Measurements from ENCODE around the gene ZPBP2.
"Not testable (repeated sequence)": the region's sequence is repeated elsewhere in the genome, so short reads cannot be mapped to it uniquely, and the experiment has no call there.

Gene ZPBP2

GRCh38 chr17:39855911-39856649, 11.9 kb upstream of the ZPBP2 start:
- not testable (repeated sequence) for DNase-seq

- no peak for DNase-seq
These were observed 6.8 kb upstream of the ZPBP2 start for GRCh38 chr17:39861235-39861634.

GRCh38 chr17:39863244-39863917, 4.6 kb upstream of the ZPBP2 start:
- DNase-seq: no peak

DNA sequence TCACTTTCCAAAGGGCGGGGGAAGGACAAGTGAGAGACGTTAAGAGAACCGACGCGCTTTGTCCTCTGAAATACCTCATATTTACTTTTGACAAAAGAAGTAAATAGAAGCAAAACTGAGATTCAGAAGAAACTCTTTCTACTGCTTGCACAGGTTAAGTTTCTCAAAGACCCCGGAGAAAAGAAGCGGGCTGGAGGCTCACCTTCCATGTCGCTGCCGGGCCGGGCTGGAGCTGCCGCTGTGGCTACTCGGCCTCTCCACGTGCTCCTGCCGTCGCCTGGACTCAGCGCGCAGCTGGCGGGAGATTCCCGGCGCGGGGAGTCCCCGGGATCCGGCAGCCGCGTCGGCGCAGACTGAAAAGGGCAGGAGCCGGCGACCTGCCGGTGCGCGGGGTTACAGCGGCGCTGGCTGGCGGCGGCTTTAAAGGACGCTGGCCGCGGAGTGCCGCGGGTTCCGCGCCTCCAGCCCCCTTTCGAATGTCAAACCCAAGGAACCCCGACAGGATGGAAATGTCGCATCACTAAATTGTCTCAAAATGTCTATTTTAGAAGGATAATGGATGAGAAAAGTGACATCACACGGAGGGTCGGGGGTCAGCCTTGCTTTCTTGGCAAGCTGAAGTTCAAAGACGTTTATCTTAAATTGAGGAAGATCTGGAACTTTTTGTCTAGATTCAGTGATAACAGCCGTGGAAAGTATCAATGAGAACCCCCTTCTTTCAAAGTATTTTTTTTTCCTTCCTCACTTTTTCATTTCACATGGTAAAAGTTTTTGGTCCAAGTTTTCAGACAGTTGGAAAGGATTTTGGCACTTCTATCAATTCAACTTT, 3.9 kb upstream of the ZPBP2 start, which contains the start of gene IKZF3:
Gene IKZF3, minus strand, starts transcription at position 395 of the 829 bp plus-strand sequence. Its CDS starts 186 bp downstream, at position 209.
- peak; percentile 15 for DNase-seq

GRCh38 chr17:39866013-39866730, 1.8 kb upstream of the ZPBP2 start:
- DNase-seq: no peak

GRCh38 chr17:39867084-39867879, 720 bp upstream of the ZPBP2 start:
- DNase-seq: no peak

- no peak for DNase-seq
These were observed 546 bp downstream of the ZPBP2 start for GRCh38 chr17:39868554-39868942.

GRCh38 chr17:39870776-39871175, 2.8 kb downstream of the ZPBP2 start:
- no peak for DNase-seq

DNA sequence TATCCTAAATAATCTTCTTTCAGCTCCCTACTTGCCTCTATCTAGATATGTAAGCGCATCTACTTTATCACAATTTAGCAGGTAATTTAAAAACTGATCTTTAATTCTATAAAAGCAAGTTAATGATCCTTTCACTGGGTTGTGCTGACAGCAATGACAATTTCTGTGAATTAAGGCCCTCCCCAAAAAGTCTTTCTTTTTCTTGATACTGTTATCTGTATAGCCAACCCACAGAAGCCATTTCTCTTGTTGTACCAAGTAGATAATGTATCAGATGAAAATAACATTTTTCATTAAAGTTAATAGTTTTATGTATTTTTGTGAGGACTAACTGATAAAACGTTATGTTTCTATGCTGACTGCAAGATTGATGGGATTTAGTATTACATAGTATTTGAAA, 3.8 kb downstream of the ZPBP2 start:
- DNase-seq: no peak

DNA sequence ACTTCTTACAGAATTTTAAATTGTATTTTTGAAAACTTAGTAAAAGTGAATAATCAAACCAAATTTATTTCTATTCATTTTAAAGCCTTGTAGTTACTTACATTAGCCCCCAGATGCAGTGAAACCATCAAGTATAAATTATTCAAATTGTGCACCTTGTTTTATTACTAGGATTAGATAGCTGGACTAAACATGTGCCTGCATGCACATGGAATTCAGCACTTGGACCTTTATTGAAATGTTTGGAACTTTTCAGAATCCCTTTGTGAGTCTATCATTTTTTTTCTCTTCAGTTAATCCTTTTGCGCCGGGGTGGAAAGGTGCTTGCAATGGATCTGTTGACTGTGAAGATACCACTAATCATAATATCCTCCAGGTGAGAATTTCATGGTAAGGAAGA, 4.7 kb downstream of the ZPBP2 start:
- DNase-seq: no peak

DNA sequence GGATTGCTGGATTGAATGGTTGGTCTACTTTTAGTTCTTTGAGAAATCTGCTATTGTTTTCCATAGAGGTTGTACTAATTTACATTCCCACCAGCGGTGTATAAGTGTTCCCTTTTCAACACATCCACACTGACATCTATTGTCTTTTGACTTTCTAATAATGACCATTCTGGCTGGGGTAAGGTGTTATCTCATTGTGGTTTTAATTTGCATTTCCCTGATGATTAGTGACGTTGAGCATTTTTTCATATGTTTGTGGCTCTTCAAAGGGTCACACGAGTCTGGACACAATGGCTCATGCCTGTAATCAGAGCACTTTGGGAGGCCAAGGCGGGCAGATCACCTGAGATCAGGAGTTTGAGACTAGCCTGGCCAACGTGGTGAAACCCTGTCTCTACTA, 18.1 kb downstream of the ZPBP2 start:
- DNase-seq: not testable (repeated sequence)

GRCh38 chr17:39887078-39887477, 19.1 kb downstream of the ZPBP2 start:
- DNase-seq: no peak

GRCh38 chr17:39889200-39889599, 21.2 kb downstream of the ZPBP2 start:
- DNase-seq: no peak

DNA sequence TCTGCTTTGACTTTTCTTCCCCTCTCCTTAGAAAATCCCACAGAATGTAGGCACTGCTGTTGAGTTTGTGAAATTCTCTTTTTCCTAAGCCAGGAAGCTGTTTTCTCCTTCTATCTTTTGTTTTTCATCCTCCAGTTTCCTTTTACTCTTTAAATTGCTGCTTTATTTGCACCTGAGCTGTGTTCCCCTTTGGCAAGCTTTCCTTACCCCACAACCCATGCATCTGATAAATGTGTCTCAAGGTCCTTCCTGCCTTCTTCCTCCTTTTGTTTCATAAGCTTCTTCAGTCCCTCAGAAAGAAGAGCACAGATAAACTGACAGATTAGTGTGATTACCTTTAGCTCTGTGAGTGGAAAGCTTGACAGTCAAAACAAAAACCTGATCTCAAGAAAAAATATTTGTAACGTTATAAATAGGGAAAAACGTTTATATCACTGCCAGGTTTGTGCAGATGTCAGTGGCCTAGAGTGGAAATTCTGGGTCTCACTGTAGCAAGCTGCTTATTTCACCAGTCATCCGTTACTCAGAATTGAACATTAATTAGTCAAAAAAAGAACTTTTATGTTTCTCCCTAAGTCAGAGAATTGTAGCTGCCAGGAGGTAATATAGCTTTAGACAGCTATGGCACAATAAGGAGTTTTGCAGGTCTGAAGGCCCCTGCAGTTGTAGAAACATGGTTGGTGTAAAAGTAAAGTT, 26.8 kb downstream of the ZPBP2 start:
- DNase-seq: no peak

GRCh38 chr17:39898088-39898487, 30.1 kb downstream of the ZPBP2 start:
- no peak for DNase-seq

- no peak for DNase-seq
These were observed 31.2 kb downstream of the ZPBP2 start for GRCh38 chr17:39899215-39899614.

- DNase-seq: not testable (repeated sequence)
These were observed 34.0 kb downstream of the ZPBP2 start for GRCh38 chr17:39902027-39902426.

- peak; percentile 56 for DNase-seq
These were observed 35.3 kb downstream of the ZPBP2 start for GRCh38 chr17:39903158-39903884.

- no peak for DNase-seq
These were observed 36.9 kb downstream of the ZPBP2 start for GRCh38 chr17:39904990-39905288.

DNA sequence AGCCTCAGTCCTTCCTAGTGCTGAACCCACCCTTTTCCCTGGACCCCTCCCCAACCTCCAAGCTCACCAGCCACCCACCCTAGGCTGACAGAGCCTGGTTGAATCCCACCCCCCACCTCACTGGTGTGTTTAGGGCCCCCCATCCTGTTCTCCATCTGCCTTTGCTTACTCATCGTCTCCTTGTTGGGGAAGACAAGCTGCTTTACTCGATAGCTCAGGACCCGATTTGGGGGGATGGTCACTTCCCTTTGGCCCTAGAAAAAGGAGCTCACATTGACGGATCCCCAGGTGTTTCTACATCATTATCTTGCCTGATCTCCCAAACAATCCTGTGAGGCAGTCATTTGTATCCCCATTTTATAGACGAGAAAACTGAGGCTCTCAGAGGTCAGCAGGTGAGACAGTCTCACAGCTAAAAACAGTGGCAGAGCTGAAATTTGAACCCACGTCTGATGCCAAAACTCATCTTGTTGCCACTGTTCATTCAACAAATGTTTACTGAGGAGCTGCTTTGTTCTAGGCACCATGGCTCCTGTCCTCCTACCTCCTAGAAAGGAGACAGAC, 40.9 kb downstream of the ZPBP2 start:
- no peak for DNase-seq

GRCh38 chr17:39913989-39914388, 46.0 kb downstream of the ZPBP2 start:
- no peak for DNase-seq

All from GDM1 (cell line).